Measurements from ENCODE around the gene OR7G3. TPM values are rescaled to one million over a fixed set of nuclear protein-coding genes. Genes with fewer than 3 reads are reported as not detected.

The OR7G3 gene
- total and polyA plus RNA-seq, 4 donors: not detected

- Histone ChIP-seq H3K4me1 (ENCODE audit: control insufficient read depth in 4 of 4, insufficient read depth in 4 of 4, low read length in 3 of 4) (no peaks in the 10 kb centered on the region), H3K27ac (ENCODE audit: low read depth in 1 of 2, low read length in 2 of 2) (no peak overlapping the region), H3K9ac (ENCODE audit: low read depth in 1 of 2, low read length in 2 of 2) (no peak overlapping the region), H3K9me3 (ENCODE audit: control insufficient read depth in 4 of 4, low read length in 3 of 4) (peaks cover 26 to 54% (median 46%) of the 10 kb centered on the region in 4 donors), H3K27me3 (ENCODE audit: control insufficient read depth in 4 of 4, insufficient read depth in 4 of 4, low read length in 3 of 4) (no peaks in the 10 kb centered on the region), H3K4me3 (ENCODE audit: low read depth in 1 of 3, low read length in 3 of 3) (peak overlapping the region in 2 of 3 donors; percentile 45 to 57), H3K36me3 (ENCODE audit: control insufficient read depth in 4 of 4, insufficient read depth in 3 of 4, low read depth in 1 of 4, low read length in 3 of 4) (peaks cover 39 to 91% (median 84%) of the 10 kb centered on the region in 4 donors)
- 99% methylated on average over 13 of the region's 13 CpGs for WGBS
- no peak for DNase-seq (ENCODE audit: low spot score)
- TF ChIP-seq YY1 (IDR thresholded peaks at IDR 0.05) (no peak), JUND (IDR thresholded peaks at IDR 0.05) (no peak), EGR1 (IDR thresholded peaks at IDR 0.05; ENCODE audit: low read depth in 2 of 2) (no peak), CTCF (IDR thresholded peaks at IDR 0.05; ENCODE audit: low read depth, low read length, missing input control) (no peak), TAF1 (conservative IDR thresholded peaks at IDR 0.05) (no peak), NR2F2 (IDR thresholded peaks at IDR 0.05) (no peak), SP1 (IDR thresholded peaks at IDR 0.05) (no peak), GABPA (IDR thresholded peaks at IDR 0.05 in 1 of 2, conservative IDR thresholded peaks at IDR 0.05 in 1 of 2) (no peak), MAX (IDR thresholded peaks at IDR 0.05) (no peak), HNF4G (IDR thresholded peaks at IDR 0.05) (no peak), REST (IDR thresholded peaks at IDR 0.05) (no peak), FOXA1 (IDR thresholded peaks at IDR 0.05) (no peak), ATF3 (IDR thresholded peaks at IDR 0.05) (no peak), HNF4A (conservative IDR thresholded peaks at IDR 0.05) (no peak)
Measured at GRCh38 chr19:9159891-9160290, 33.1 kb upstream of the OR7G3 start.

GRCh38 chr19:9156304-9156703, 29.6 kb upstream of the OR7G3 start:
- TF ChIP-seq HNF4G (IDR thresholded peaks at IDR 0.05): no peak
- TF ChIP-seq RXRA (IDR thresholded peaks at IDR 0.05): no peak
- no peak for TF ChIP-seq EGR1 (IDR thresholded peaks at IDR 0.05; ENCODE audit: low read depth in 2 of 2)
- no peak for TF ChIP-seq SP1 (IDR thresholded peaks at IDR 0.05)
- Histone ChIP-seq H3K36me3 (ENCODE audit: control insufficient read depth in 4 of 4, insufficient read depth in 3 of 4, low read depth in 1 of 4, low read length in 3 of 4) (peaks cover 35 to 68% (median 62%) of the 10 kb centered on the region in 4 donors), H3K27me3 (ENCODE audit: control insufficient read depth in 4 of 4, insufficient read depth in 4 of 4, low read length in 3 of 4) (no peaks in the 10 kb centered on the region), H3K9me3 (ENCODE audit: control insufficient read depth in 4 of 4, low read length in 3 of 4) (peaks cover 22 to 51% (median 47%) of the 10 kb centered on the region in 4 donors), H3K4me1 (ENCODE audit: control insufficient read depth in 4 of 4, insufficient read depth in 4 of 4, low read length in 3 of 4) (no peaks in the 10 kb centered on the region), H3K27ac (ENCODE audit: low read depth in 1 of 2, low read length in 2 of 2) (no peak overlapping the region), H3K9ac (ENCODE audit: low read depth in 1 of 2, low read length in 2 of 2) (no peak overlapping the region), H3K4me3 (ENCODE audit: low read depth in 1 of 3, low read length in 3 of 3) (peak overlapping the region in 1 of 3 donors; percentile 44)
- WGBS: 84% methylated on average over 1 of the region's 1 CpG
- no peak for DNase-seq (ENCODE audit: low spot score)

Measured in liver (tissue), 9 donors.